ENCODE data around the gene GADL1.

Gene GADL1

DNA sequence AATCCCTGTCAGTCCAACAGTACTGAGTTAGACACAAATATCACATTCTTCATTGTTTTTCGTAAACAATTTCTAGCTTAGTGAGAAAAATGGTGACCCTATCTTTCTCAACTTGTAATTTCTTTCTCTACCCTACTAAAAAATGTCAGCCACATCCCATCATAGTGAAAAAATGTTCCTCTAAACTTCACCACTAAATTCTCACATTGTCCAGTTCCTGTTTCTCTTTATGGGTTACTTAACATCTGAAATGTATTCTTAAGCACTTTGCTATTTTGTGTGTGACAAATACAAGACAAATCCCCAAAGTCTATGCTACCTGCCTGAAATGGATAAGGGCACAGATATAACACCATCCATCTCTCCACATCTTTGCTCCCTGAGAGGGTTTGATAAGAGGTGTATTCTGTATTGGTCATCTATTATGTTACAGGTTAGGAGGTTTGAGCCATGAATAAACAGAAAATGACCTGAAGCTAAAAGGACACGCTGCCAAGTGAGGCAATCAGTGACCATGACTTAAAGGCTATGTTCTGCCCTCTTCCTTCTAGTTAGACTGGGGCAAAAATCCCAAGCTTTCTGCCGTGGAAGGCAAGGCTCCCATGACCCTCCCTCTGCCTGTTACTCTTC lies 118.2 kb downstream of the GADL1 start:
- no peak overlapping the region for H3K4me3 ChIP-seq (ENCODE audit: low read depth, low read length)
- H3K36me3 ChIP-seq (ENCODE audit: control insufficient read depth in 2 of 2, insufficient read depth in 1 of 2, low read length in 2 of 2) = no peaks in the 10 kb centered on the region
- no peak for TF ChIP-seq ZFP41 (tag by site-specific recombination; IDR thresholded peaks at IDR 0.05; ENCODE audit: borderline replicate concordance)
- no peak for TF ChIP-seq MZF1 (tag by site-specific recombination; IDR thresholded peaks at IDR 0.05; ENCODE audit: borderline replicate concordance)
- TF ChIP-seq OVOL3 (tag by site-specific recombination; IDR thresholded peaks at IDR 0.05) = no peak
- no peak for TF ChIP-seq ZNF560 (tag by site-specific recombination; IDR thresholded peaks at IDR 0.05; ENCODE audit: borderline replicate concordance)
- no peak for TF ChIP-seq ZNF548 (tag by site-specific recombination; IDR thresholded peaks at IDR 0.05)
- TF ChIP-seq, protein P1, sequence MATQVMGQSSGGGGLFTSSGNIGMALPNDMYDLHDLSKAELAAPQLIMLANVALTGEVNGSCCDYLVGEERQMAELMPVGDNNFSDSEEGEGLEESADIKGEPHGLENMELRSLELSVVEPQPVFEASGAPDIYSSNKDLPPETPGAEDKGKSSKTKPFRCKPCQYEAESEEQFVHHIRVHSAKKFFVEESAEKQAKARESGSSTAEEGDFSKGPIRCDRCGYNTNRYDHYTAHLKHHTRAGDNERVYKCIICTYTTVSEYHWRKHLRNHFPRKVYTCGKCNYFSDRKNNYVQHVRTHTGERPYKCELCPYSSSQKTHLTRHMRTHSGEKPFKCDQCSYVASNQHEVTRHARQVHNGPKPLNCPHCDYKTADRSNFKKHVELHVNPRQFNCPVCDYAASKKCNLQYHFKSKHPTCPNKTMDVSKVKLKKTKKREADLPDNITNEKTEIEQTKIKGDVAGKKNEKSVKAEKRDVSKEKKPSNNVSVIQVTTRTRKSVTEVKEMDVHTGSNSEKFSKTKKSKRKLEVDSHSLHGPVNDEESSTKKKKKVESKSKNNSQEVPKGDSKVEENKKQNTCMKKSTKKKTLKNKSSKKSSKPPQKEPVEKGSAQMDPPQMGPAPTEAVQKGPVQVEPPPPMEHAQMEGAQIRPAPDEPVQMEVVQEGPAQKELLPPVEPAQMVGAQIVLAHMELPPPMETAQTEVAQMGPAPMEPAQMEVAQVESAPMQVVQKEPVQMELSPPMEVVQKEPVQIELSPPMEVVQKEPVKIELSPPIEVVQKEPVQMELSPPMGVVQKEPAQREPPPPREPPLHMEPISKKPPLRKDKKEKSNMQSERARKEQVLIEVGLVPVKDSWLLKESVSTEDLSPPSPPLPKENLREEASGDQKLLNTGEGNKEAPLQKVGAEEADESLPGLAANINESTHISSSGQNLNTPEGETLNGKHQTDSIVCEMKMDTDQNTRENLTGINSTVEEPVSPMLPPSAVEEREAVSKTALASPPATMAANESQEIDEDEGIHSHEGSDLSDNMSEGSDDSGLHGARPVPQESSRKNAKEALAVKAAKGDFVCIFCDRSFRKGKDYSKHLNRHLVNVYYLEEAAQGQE (tag by site-specific recombination; IDR thresholded peaks at IDR 0.05) = no peak
- TF ChIP-seq ZNF624 (tag by site-specific recombination; IDR thresholded peaks at IDR 0.05) = no peak
- TF ChIP-seq ZBTB7A (tag by site-specific recombination; IDR thresholded peaks at IDR 0.05; ENCODE audit: low read depth) = no peak
- no peak for TF ChIP-seq EGR2 (tag by site-specific recombination; IDR thresholded peaks at IDR 0.05; ENCODE audit: low read depth)
- TF ChIP-seq, protein P2, sequence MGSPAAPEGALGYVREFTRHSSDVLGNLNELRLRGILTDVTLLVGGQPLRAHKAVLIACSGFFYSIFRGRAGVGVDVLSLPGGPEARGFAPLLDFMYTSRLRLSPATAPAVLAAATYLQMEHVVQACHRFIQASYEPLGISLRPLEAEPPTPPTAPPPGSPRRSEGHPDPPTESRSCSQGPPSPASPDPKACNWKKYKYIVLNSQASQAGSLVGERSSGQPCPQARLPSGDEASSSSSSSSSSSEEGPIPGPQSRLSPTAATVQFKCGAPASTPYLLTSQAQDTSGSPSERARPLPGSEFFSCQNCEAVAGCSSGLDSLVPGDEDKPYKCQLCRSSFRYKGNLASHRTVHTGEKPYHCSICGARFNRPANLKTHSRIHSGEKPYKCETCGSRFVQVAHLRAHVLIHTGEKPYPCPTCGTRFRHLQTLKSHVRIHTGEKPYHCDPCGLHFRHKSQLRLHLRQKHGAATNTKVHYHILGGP (tag by site-specific recombination; IDR thresholded peaks at IDR 0.05) = no peak
- no peak for TF ChIP-seq ZNF792 (tag by site-specific recombination; IDR thresholded peaks at IDR 0.05)
- no peak for TF ChIP-seq ZNF544 (tag by site-specific recombination; IDR thresholded peaks at IDR 0.05)
- TF ChIP-seq ZNF37A (tag by site-specific recombination; IDR thresholded peaks at IDR 0.05) = no peak
- TF ChIP-seq, protein P3, sequence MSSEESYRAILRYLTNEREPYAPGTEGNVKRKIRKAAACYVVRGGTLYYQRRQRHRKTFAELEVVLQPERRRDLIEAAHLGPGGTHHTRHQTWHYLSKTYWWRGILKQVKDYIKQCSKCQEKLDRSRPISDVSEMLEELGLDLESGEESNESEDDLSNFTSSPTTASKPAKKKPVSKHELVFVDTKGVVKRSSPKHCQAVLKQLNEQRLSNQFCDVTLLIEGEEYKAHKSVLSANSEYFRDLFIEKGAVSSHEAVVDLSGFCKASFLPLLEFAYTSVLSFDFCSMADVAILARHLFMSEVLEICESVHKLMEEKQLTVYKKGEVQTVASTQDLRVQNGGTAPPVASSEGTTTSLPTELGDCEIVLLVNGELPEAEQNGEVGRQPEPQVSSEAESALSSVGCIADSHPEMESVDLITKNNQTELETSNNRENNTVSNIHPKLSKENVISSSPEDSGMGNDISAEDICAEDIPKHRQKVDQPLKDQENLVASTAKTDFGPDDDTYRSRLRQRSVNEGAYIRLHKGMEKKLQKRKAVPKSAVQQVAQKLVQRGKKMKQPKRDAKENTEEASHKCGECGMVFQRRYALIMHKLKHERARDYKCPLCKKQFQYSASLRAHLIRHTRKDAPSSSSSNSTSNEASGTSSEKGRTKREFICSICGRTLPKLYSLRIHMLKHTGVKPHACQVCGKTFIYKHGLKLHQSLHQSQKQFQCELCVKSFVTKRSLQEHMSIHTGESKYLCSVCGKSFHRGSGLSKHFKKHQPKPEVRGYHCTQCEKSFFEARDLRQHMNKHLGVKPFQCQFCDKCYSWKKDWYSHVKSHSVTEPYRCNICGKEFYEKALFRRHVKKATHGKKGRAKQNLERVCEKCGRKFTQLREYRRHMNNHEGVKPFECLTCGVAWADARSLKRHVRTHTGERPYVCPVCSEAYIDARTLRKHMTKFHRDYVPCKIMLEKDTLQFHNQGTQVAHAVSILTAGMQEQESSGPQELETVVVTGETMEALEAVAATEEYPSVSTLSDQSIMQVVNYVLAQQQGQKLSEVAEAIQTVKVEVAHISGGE (tag by site-specific recombination; conservative IDR thresholded peaks at IDR 0.05; ENCODE audit: low read depth) = no peak
- TF ChIP-seq ZNF670 (tag by site-specific recombination; IDR thresholded peaks at IDR 0.05; ENCODE audit: low read depth) = no peak
- TF ChIP-seq, protein P4, sequence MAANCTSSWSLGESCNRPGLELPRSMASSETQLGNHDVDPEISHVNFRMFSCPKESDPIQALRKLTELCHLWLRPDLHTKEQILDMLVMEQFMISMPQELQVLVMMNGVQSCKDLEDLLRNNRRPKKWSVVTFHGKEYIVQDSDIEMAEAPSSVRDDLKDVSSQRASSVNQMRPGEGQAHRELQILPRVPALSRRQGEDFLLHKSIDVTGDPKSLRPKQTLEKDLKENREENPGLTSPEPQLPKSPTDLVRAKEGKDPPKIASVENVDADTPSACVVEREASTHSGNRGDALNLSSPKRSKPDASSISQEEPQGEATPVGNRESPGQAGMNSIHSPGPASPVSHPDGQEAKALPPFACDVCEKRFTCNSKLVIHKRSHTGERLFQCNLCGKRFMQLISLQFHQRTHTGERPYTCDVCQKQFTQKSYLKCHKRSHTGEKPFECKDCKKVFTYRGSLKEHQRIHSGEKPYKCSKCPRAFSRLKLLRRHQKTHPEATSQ (tag by site-specific recombination; IDR thresholded peaks at IDR 0.05) = no peak
- TF ChIP-seq TCF7L2 (IDR thresholded peaks at IDR 0.05; ENCODE audit: borderline replicate concordance, low read depth, low read length) = no peak
- no peak for TF ChIP-seq ZBTB20 (tag by site-specific recombination; IDR thresholded peaks at IDR 0.05)
- no peaks in the 10 kb centered on the region for H3K4me1 ChIP-seq (ENCODE audit: control insufficient read depth, insufficient read depth, low read length)
- H3K9me3 ChIP-seq (ENCODE audit: control insufficient read depth, insufficient read depth, low read depth, low read length) = no peaks in the 10 kb centered on the region
- no peak overlapping the region for H3K27ac ChIP-seq (ENCODE audit: extremely low read depth, low read depth, low read length)
- ChIA-PET CTCF (no interaction called here), POLR2A (no interaction called here)
